ENCODE measurements around the gene PNMT. TPM values are rescaled to one million over a fixed set of nuclear protein-coding genes. Genes with fewer than 3 reads are reported as not detected.
A peak's percentile ranks its signal among the peaks of the same experiment; 100 is the strongest.
"Not testable (repeated sequence)": the region's sequence is repeated elsewhere in the genome, so short reads cannot be mapped to it uniquely, and the experiment has no call there.

PNMT gene
- total and polyA plus RNA-seq, 2 of the 13 experiments (the other 11 are each of a cell fraction or from before 2014, with no cell fraction given) = 0.25 TPM; not detected in 1

- peak overlapping the region; percentile 88 for H3K9ac ChIP-seq (ENCODE audit: insufficient read depth, low read depth, low read length)
- H2AFZ ChIP-seq (ENCODE audit: low read length); H3K9me3 ChIP-seq (ENCODE audit: low read length); H4K20me1 ChIP-seq (ENCODE audit: insufficient read depth, low read length); FAIRE-seq; ATAC-seq; in situ Hi-C loops (cut with HindIII; ENCODE audit: extremely low pct_ligation_motif_present, low pct_unique_long_range_greater_than_20kb); intact Hi-C loops (cut with micrococcal nuclease; ENCODE audit: unreplicated experiment); H3K27me3 ChIP-seq (ENCODE audit: control insufficient read depth in 1 of 2, insufficient read depth in 2 of 2, low read length in 2 of 2); CTCF ChIA-PET (ENCODE audit: low intra/inter-chr PET ratio, low total read pairs); DNase-seq (ENCODE audit: low spot score); BruUV-seq (replicated peaks); H3K36me3 ChIP-seq (replicated peaks in 1 of 2; ENCODE audit: control insufficient read depth in 1 of 2, insufficient read depth in 2 of 2, low read length in 2 of 2); TF ChIP-seq GABPA (IDR thresholded peaks at IDR 0.05; ENCODE audit: low read depth, low read length): not testable (repeated sequence)
- H3K27ac ChIP-seq (ENCODE audit: extremely low read length, insufficient read depth, low read length) = peak overlapping the region; percentile 78
- 36% methylated on average over 11 of the region's 11 CpGs for WGBS (ENCODE audit: low lambda C conversion rate)
- H3K4me2 ChIP-seq (ENCODE audit: low read depth, low read length) = peak overlapping the region; percentile 92
- peaks cover 78% of the 10 kb centered on the region for H3K4me1 ChIP-seq (ENCODE audit: insufficient read depth, low read length)
- peaks cover 50% of the 10 kb centered on the region for H3K79me2 ChIP-seq (ENCODE audit: insufficient read depth, low read length)
- H3K4me3 ChIP-seq (replicated peaks in 1 of 3; ENCODE audit: insufficient read depth in 1 of 3, low read depth in 2 of 3, low read length in 3 of 3) = peak overlapping the region; percentile 90 to 94 (median 90)
- POLR2A ChIA-PET = interaction anchor here (1.1 to 6.6 kb wide), 12 partner anchors 11 to 68 kb away, joined by 3 to 118 read pairs (median 12); partner anchors contain the start of genes GRB7, MIEN1, PGAP3 and TCAP
- 0 out of 2 replicates have a peak, but pooled peaks have one; percentile 11 for TF ChIP-seq ZNF230 (CRISPR knock-in tag; IDR thresholded peaks at IDR 0.05)
- TF ChIP-seq, protein P1, sequence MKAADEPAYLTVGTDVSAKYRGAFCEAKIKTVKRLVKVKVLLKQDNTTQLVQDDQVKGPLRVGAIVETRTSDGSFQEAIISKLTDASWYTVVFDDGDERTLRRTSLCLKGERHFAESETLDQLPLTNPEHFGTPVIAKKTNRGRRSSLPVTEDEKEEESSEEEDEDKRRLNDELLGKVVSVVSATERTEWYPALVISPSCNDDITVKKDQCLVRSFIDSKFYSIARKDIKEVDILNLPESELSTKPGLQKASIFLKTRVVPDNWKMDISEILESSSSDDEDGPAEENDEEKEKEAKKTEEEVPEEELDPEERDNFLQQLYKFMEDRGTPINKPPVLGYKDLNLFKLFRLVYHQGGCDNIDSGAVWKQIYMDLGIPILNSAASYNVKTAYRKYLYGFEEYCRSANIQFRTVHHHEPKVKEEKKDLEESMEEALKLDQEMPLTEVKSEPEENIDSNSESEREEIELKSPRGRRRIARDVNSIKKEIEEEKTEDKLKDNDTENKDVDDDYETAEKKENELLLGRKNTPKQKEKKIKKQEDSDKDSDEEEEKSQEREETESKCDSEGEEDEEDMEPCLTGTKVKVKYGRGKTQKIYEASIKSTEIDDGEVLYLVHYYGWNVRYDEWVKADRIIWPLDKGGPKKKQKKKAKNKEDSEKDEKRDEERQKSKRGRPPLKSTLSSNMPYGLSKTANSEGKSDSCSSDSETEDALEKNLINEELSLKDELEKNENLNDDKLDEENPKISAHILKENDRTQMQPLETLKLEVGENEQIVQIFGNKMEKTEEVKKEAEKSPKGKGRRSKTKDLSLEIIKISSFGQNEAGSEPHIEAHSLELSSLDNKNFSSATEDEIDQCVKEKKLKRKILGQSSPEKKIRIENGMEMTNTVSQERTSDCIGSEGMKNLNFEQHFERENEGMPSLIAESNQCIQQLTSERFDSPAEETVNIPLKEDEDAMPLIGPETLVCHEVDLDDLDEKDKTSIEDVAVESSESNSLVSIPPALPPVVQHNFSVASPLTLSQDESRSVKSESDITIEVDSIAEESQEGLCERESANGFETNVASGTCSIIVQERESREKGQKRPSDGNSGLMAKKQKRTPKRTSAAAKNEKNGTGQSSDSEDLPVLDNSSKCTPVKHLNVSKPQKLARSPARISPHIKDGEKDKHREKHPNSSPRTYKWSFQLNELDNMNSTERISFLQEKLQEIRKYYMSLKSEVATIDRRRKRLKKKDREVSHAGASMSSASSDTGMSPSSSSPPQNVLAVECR (CRISPR knock-in tag; IDR thresholded peaks at IDR 0.05; ENCODE audit: borderline replicate concordance) = 0 out of 2 replicates have a peak, but pooled peaks have one; percentile 15
- TF ChIP-seq ZMYM3 (CRISPR knock-in tag; IDR thresholded peaks at IDR 0.05) = 0 out of 2 replicates have a peak, but pooled peaks have one; percentile 35
- 0 out of 2 replicates have a peak, but pooled peaks have one; percentile 12 for TF ChIP-seq TGIF2 (CRISPR knock-in tag; IDR thresholded peaks at IDR 0.05)
- TF ChIP-seq ZNF501 (CRISPR knock-in tag; IDR thresholded peaks at IDR 0.05) = peak; percentile 71
- TF ChIP-seq GABPA (CRISPR knock-in tag; IDR thresholded peaks at IDR 0.05; ENCODE audit: low read depth) = peak; percentile 23; the same call in 1 of the 2 replicates
- 0 out of 2 replicates have a peak, but pooled peaks have one; percentile 2 for TF ChIP-seq REL (CRISPR knock-in tag; conservative IDR thresholded peaks at IDR 0.05)
- TF ChIP-seq, protein P2, sequence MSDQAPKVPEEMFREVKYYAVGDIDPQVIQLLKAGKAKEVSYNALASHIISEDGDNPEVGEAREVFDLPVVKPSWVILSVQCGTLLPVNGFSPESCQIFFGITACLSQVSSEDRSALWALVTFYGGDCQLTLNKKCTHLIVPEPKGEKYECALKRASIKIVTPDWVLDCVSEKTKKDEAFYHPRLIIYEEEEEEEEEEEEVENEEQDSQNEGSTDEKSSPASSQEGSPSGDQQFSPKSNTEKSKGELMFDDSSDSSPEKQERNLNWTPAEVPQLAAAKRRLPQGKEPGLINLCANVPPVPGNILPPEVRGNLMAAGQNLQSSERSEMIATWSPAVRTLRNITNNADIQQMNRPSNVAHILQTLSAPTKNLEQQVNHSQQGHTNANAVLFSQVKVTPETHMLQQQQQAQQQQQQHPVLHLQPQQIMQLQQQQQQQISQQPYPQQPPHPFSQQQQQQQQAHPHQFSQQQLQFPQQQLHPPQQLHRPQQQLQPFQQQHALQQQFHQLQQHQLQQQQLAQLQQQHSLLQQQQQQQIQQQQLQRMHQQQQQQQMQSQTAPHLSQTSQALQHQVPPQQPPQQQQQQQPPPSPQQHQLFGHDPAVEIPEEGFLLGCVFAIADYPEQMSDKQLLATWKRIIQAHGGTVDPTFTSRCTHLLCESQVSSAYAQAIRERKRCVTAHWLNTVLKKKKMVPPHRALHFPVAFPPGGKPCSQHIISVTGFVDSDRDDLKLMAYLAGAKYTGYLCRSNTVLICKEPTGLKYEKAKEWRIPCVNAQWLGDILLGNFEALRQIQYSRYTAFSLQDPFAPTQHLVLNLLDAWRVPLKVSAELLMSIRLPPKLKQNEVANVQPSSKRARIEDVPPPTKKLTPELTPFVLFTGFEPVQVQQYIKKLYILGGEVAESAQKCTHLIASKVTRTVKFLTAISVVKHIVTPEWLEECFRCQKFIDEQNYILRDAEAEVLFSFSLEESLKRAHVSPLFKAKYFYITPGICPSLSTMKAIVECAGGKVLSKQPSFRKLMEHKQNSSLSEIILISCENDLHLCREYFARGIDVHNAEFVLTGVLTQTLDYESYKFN (CRISPR knock-in tag; conservative IDR thresholded peaks at IDR 0.05) = 0 out of 2 replicates have a peak, but pooled peaks have one; percentile 25
- 0 out of 2 replicates have a peak, but pooled peaks have one; percentile 37 for TF ChIP-seq ZFP90 (CRISPR knock-in tag; IDR thresholded peaks at IDR 0.05; ENCODE audit: borderline replicate concordance)
- TF ChIP-seq ZNF770 (CRISPR knock-in tag; IDR thresholded peaks at IDR 0.05) = peak; percentile 64; the same call in 1 of the 2 replicates
These were observed 31.0 kb downstream of the PNMT start for GRCh38 chr17:39699157-39699817.
